ENCODE measurements around the gene PIM1. TPM values are rescaled to one million over a fixed set of nuclear protein-coding genes. Genes with fewer than 3 reads are reported as not detected.
"Not testable (repeated sequence)": the region's sequence is repeated elsewhere in the genome, so short reads cannot be mapped to it uniquely, and the experiment has no call there.

Gene PIM1
- total RNA-seq, 6 experiments from 2014 or later = 5.1 to 45.2 (median 13.0) TPM

DNA sequence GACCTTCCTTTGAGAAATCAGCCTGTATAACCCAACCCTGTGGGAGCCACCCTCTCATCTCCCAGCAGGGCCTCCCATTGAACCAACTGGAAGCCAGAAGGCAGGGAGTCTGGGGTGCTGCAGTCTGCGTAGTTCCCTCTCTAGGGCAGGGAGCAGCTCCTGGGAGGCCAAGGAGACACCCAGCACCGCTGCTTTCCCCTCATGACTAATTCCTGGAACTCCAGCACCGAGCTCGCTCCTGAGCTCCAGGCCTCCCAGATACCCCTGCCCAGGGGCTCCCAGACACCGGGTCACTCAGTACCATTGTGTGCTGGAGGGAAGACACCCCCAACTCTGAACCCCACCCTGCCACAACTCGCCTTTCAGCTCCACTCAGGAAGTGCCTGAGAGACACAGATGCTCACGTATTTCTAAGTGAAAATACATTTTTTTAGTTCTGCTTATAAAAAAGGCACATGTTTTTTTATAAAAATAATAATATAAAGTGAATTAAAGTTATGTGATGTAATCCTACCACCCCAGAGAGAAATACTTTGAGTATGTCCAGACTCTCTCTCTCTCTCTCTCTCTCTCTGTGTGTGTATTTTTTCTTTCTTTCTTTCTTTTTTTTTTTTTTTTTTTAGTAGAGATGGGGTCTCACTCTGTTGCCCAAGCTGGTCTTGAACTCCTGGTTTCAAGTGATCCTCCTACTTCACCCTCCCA, 17.5 kb downstream of the PIM1 start:
- no peak overlapping the region for H3K4me3 ChIP-seq
- no peak for DNase-seq
- H3K27me3 ChIP-seq = no peaks in the 10 kb centered on the region
- H3K36me3 ChIP-seq = no peaks in the 10 kb centered on the region
- H3K4me1 ChIP-seq = peaks cover 0 to 3% (median 0%) of the 10 kb centered on the region in 4 donors
- intact Hi-C loops (cut with DNase I) = no loop called here
- peak; percentile 27 to 54 (median 39) for ATAC-seq
- TF ChIP-seq, protein P1, sequence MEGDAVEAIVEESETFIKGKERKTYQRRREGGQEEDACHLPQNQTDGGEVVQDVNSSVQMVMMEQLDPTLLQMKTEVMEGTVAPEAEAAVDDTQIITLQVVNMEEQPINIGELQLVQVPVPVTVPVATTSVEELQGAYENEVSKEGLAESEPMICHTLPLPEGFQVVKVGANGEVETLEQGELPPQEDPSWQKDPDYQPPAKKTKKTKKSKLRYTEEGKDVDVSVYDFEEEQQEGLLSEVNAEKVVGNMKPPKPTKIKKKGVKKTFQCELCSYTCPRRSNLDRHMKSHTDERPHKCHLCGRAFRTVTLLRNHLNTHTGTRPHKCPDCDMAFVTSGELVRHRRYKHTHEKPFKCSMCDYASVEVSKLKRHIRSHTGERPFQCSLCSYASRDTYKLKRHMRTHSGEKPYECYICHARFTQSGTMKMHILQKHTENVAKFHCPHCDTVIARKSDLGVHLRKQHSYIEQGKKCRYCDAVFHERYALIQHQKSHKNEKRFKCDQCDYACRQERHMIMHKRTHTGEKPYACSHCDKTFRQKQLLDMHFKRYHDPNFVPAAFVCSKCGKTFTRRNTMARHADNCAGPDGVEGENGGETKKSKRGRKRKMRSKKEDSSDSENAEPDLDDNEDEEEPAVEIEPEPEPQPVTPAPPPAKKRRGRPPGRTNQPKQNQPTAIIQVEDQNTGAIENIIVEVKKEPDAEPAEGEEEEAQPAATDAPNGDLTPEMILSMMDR (IDR thresholded peaks at IDR 0.05) = no peak
- 54% methylated on average over 5 of the region's 7 CpGs for WGBS (ENCODE audit: insufficient coverage, low coverage, low lambda C conversion rate, missing lambda C conversion rate)
- no peaks in the 10 kb centered on the region for H3K9me3 ChIP-seq
- no peak overlapping the region for H3K27ac ChIP-seq

DNA sequence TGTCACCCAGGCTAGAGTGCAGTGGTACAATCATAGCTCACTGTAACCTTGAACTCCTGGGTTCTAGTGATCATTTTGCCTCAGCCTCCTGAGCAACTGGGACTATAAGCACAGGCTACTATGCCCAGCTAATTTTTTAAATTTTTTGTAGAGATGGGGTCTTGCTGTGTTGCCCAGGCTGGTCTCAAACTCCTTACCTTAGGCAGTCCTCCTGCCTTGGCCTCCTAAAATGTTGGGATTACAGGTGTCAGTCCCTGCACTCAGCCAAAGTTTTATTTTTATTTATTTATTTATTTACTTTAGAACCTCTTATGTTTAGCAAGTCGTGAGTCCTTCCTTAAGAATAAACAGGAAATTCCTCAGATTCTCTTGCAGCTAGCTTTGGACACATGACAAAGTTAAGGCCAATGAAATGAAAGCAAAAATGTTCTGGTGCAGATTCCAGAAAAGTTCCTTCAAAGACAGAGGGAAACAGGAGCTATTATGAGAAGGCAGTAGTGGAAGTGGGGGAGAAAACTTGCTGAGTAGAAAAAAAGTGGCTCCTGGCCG, 19.1 kb downstream of the PIM1 start:
- Histone ChIP-seq H3K36me3 (no peaks in the 10 kb centered on the region), H3K4me3 (no peak overlapping the region), H3K9me3 (no peaks in the 10 kb centered on the region), H3K27me3 (no peaks in the 10 kb centered on the region), H3K4me1 (no peaks in the 10 kb centered on the region), H3K27ac (no peak overlapping the region)
- DNase-seq (no peak), ATAC-seq (no peak)
- TF ChIP-seq POLR2A (IDR thresholded peaks at IDR 0.05) = no peak
- TF ChIP-seq, protein P1 (IDR thresholded peaks at IDR 0.05) = no peak
- intact Hi-C loops (cut with DNase I) = no loop called here
- WGBS (ENCODE audit: insufficient coverage, low coverage, low lambda C conversion rate, missing lambda C conversion rate) = 71% methylated on average over 2 of the region's 2 CpGs

DNA sequence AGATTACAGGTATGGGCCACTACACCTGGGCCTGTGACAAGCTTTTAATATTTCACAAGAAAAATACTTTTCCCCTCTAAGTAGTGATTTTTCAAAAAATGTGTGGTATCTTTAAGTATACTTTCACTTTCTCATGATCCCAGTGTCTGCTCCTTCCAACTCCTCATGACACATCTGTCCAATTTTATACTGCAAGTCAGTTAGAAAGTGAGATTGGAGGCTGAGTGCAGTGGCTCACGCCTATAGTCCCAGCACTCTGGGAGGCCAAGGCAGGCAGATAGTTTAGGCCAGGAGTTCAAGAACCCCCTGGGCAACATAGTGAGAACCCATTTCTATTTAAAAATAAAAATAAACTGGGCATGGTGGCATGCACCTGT, 20.2 kb downstream of the PIM1 start:
- 60% methylated on average over 1 of the region's 1 CpG for WGBS (ENCODE audit: insufficient coverage, low coverage, low lambda C conversion rate, missing lambda C conversion rate)
- no peaks in the 10 kb centered on the region for H3K4me1 ChIP-seq
- H3K36me3 ChIP-seq = no peaks in the 10 kb centered on the region
- H3K9me3 ChIP-seq = no peaks in the 10 kb centered on the region
- ATAC-seq (peak in 2 of 4 donors; percentile 10 to 14), DNase-seq (no peak)
- H3K4me3 ChIP-seq = no peak overlapping the region
- no peaks in the 10 kb centered on the region for H3K27me3 ChIP-seq
- TF ChIP-seq, protein P1 (IDR thresholded peaks at IDR 0.05) = no peak
- peak overlapping the region in 1 of 3 donors; percentile 16 for H3K27ac ChIP-seq
- intact Hi-C loops (cut with DNase I) = no loop called here

DNA sequence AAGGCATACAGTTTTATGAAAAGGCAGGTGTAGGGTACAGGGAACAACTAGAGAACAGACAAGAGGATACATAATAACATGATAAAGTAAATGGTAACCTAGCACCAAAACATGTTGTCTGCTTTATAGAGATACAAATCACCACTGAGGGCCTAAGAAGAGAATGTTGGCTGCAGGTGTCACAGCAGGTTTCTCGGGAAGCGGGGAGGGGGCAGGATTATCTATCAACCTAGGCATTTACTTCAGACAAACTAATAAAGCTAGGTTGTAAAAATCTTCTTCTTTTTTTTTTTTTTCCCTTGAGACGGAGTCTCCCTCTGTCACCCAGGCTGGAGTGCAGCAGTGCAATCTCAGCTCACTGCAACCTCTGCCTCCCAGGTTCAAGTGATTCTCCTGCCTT, 22.7 kb downstream of the PIM1 start:
- no peaks in the 10 kb centered on the region for H3K27me3 ChIP-seq
- H3K36me3 ChIP-seq = no peaks in the 10 kb centered on the region
- H3K4me1 ChIP-seq = no peaks in the 10 kb centered on the region
- no peak for TF ChIP-seq POLR2A (IDR thresholded peaks at IDR 0.05)
- TF ChIP-seq, protein P1 (IDR thresholded peaks at IDR 0.05) = no peak
- intact Hi-C loops (cut with DNase I) = no loop called here
- no peaks in the 10 kb centered on the region for H3K9me3 ChIP-seq
- H3K27ac ChIP-seq = no peak overlapping the region
- DNase-seq (no peak), ATAC-seq (no peak)
- no peak overlapping the region for H3K4me3 ChIP-seq
- 100% methylated on average over 3 of the region's 3 CpGs for WGBS (ENCODE audit: insufficient coverage, low coverage, low lambda C conversion rate, missing lambda C conversion rate)

DNA sequence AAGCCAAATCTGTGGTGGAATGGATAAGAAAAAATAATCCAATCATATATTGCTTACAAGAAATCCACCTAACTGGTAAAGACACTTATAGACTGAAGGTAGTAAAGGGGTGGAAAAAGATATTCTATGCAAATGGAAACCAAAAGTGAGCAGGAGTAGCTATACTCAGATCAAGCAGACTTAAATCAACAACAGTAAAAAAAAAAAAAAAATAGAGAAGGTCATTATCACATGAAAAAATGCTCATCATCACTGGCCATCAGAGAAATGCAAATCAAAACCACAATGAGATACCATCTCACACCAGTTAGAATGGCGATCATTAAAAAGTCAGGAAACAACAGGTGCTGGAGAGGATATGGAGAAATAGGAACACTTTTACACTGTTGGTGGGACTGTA, 24.9 kb downstream of the PIM1 start:
- H3K36me3 ChIP-seq; DNase-seq; H3K9me3 ChIP-seq; H3K27me3 ChIP-seq; H3K4me3 ChIP-seq; ATAC-seq; H3K27ac ChIP-seq; intact Hi-C loops (cut with DNase I); H3K4me1 ChIP-seq: not testable (repeated sequence)
- no CpG with 5 or more reads among the region's 1 CpG for WGBS (ENCODE audit: insufficient coverage, low coverage, low lambda C conversion rate, missing lambda C conversion rate)

DNA sequence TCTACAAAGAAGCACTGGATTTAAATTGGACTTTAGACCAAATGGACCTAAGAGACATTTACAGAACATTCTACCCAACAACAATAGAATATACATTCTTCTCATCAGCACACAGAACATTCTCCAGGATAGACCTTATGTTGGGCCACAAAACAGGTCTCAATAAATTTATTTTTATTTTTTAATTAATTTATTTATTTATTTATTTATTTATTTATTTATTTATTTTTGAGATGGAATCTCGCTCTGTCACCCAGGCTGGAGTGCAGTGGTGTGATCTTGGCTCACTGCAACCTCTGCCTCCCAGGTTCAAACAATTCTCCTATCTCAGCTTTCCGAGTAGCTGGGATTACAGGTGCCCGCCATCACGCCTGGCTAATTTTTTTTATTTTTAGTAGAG, 26.5 kb downstream of the PIM1 start:
- ATAC-seq; H3K4me3 ChIP-seq; H3K9me3 ChIP-seq; H3K36me3 ChIP-seq; DNase-seq; H3K27ac ChIP-seq; intact Hi-C loops (cut with DNase I); H3K27me3 ChIP-seq; H3K4me1 ChIP-seq: not testable (repeated sequence)
- 90% methylated on average over 2 of the region's 4 CpGs for WGBS (ENCODE audit: insufficient coverage, low coverage, low lambda C conversion rate, missing lambda C conversion rate)

All from right lobe of liver (tissue), 6 donors.